ENCODE measurements around the gene IBA57.

IBA57 gene

DNA sequence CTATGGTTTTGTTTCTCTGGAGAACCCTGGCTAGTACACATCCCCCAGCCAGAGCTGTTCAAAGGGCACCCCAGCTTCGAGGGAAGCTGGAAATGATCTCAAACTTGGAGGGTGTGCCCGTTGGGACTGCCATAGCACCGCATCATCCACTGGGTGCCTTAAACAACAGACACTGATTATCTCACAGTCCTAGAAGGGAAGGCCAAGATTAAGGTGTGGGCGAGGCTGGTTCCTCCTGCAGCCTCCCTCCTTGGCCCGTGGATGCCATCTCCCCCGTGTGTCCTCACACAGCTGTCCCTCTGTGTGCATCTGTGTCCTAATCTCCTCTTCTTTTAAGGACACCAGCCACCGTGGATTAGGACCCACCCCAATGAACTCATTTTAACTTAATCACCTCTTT, 4.2 kb upstream of the IBA57 start:
- no peak overlapping the region for H3K18ac ChIP-seq (ENCODE audit: low read length)
- H2AK5ac ChIP-seq (ENCODE audit: low read length): no peak overlapping the region
- H3K79me2 ChIP-seq (ENCODE audit: control insufficient read depth, insufficient read depth, low read length): no peaks in the 10 kb centered on the region
- H3K9ac ChIP-seq (ENCODE audit: low read length): no peak overlapping the region
- no peak overlapping the region for H3K56ac ChIP-seq (ENCODE audit: low read length)
- H4K8ac ChIP-seq (ENCODE audit: low read depth, low read length): no peak overlapping the region
- H3K36me3 ChIP-seq (ENCODE audit: control insufficient read depth, insufficient read depth, low read length): no peaks in the 10 kb centered on the region
- no peak for DNase-seq
- H3K4me3 ChIP-seq (ENCODE audit: low read length): no peak overlapping the region
- H3K23ac ChIP-seq (ENCODE audit: low read length): no peak overlapping the region
- H3K79me1 ChIP-seq (ENCODE audit: low read length): peaks cover 1% of the 10 kb centered on the region
- no peaks in the 10 kb centered on the region for H3K27me3 ChIP-seq (ENCODE audit: insufficient read depth, low read length, poor library complexity)
- H3K4me1 ChIP-seq (ENCODE audit: control insufficient read depth, low read depth, low read length): no peaks in the 10 kb centered on the region
- no peak overlapping the region for H3K4me2 ChIP-seq (ENCODE audit: low read length)
- H4K5ac ChIP-seq (ENCODE audit: low read length): no peak overlapping the region
- no peak overlapping the region for H3K4ac ChIP-seq (ENCODE audit: low read depth, low read length)
- no peak overlapping the region for H3K27ac ChIP-seq (ENCODE audit: low read depth, low read length)
- no CpG with 5 or more reads among the region's 7 CpGs for WGBS (ENCODE audit: extremely low coverage, insufficient coverage, low lambda C conversion rate)
- no peak overlapping the region for H2BK15ac ChIP-seq (replicated peaks; ENCODE audit: low read depth)
- H2BK5ac ChIP-seq (ENCODE audit: low read length): no peak overlapping the region
- no peak overlapping the region for H2BK120ac ChIP-seq (ENCODE audit: low read depth, low read length)

DNA sequence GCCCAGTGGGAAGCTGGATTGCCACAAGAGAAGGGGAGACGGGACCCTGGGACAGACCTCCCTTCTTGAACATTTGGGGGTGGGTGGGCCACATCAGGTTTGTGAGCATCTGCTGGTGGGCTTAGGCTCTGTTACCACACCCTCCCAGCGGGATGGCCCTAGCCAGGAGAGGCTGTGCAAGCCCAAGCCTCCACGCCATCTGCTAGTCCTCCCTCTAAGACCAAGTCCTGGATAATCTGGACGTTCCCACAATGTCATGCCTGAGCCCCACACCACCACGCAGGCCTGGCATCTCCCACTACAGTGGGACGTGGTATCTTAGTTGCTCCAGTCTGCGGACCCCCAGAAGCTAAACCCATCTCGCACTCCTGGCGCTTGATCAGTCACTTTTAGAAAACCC, 3.7 kb upstream of the IBA57 start:
- Histone ChIP-seq H3K56ac (ENCODE audit: low read length) (peak overlapping the region; percentile 18), H3K79me1 (ENCODE audit: low read length) (peaks cover 5% of the 10 kb centered on the region), H3K23ac (ENCODE audit: low read length) (no peak overlapping the region), H3K36me3 (ENCODE audit: control insufficient read depth, insufficient read depth, low read length) (no peaks in the 10 kb centered on the region), H2AK5ac (ENCODE audit: low read length) (no peak overlapping the region), H3K79me2 (ENCODE audit: control insufficient read depth, insufficient read depth, low read length) (peaks cover 2% of the 10 kb centered on the region), H2BK5ac (ENCODE audit: low read length) (no peak overlapping the region), H3K27me3 (ENCODE audit: insufficient read depth, low read length, poor library complexity) (no peaks in the 10 kb centered on the region), H3K9ac (ENCODE audit: low read length) (no peak overlapping the region), H4K5ac (ENCODE audit: low read length) (no peak overlapping the region), H4K8ac (ENCODE audit: low read depth, low read length) (no peak overlapping the region), H2BK120ac (ENCODE audit: low read depth, low read length) (no peak overlapping the region), H3K4ac (ENCODE audit: low read depth, low read length) (no peak overlapping the region), H3K4me1 (ENCODE audit: control insufficient read depth, low read depth, low read length) (peaks cover 2% of the 10 kb centered on the region), H3K27ac (ENCODE audit: low read depth, low read length) (no peak overlapping the region), H3K4me2 (ENCODE audit: low read length) (no peak overlapping the region), H2BK15ac (replicated peaks; ENCODE audit: low read depth) (no peak overlapping the region), H3K4me3 (ENCODE audit: low read length) (no peak overlapping the region), H3K18ac (ENCODE audit: low read length) (no peak overlapping the region)
- WGBS (ENCODE audit: extremely low coverage, insufficient coverage, low lambda C conversion rate): no CpG with 5 or more reads among the region's 9 CpGs
- DNase-seq: no peak

GRCh38 chr1:228162286-228163006, 3.2 kb upstream of the IBA57 start:
- H3K79me1 ChIP-seq (ENCODE audit: low read length): peaks cover 5% of the 10 kb centered on the region
- H3K9ac ChIP-seq (ENCODE audit: low read length): peak overlapping the region; percentile 38
- no peak overlapping the region for H4K5ac ChIP-seq (ENCODE audit: low read length)
- H2BK5ac ChIP-seq (ENCODE audit: low read length): no peak overlapping the region
- H3K4ac ChIP-seq (ENCODE audit: low read depth, low read length): no peak overlapping the region
- no peak overlapping the region for H3K23ac ChIP-seq (ENCODE audit: low read length)
- no peak overlapping the region for H4K8ac ChIP-seq (ENCODE audit: low read depth, low read length)
- H2BK15ac ChIP-seq (replicated peaks; ENCODE audit: low read depth): no peak overlapping the region
- H3K27ac ChIP-seq (ENCODE audit: low read depth, low read length): no peak overlapping the region
- H3K27me3 ChIP-seq (ENCODE audit: insufficient read depth, low read length, poor library complexity): no peaks in the 10 kb centered on the region
- H3K4me3 ChIP-seq (ENCODE audit: low read length): no peak overlapping the region
- no peaks in the 10 kb centered on the region for H3K36me3 ChIP-seq (ENCODE audit: control insufficient read depth, insufficient read depth, low read length)
- no peak overlapping the region for H3K18ac ChIP-seq (ENCODE audit: low read length)
- peak; percentile 83 for DNase-seq
- H3K4me1 ChIP-seq (ENCODE audit: control insufficient read depth, low read depth, low read length): peaks cover 2% of the 10 kb centered on the region
- no CpG with 5 or more reads among the region's 14 CpGs for WGBS (ENCODE audit: extremely low coverage, insufficient coverage, low lambda C conversion rate)
- H3K56ac ChIP-seq (ENCODE audit: low read length): peak overlapping the region; percentile 79
- no peak overlapping the region for H2BK120ac ChIP-seq (ENCODE audit: low read depth, low read length)
- H3K4me2 ChIP-seq (ENCODE audit: low read length): no peak overlapping the region
- H3K79me2 ChIP-seq (ENCODE audit: control insufficient read depth, insufficient read depth, low read length): peaks cover 2% of the 10 kb centered on the region
- no peak overlapping the region for H2AK5ac ChIP-seq (ENCODE audit: low read length)

GRCh38 chr1:228163007-228163753, 2.4 kb upstream of the IBA57 start:
- WGBS (ENCODE audit: extremely low coverage, insufficient coverage, low lambda C conversion rate): no CpG with 5 or more reads among the region's 30 CpGs
- Histone ChIP-seq H4K8ac (ENCODE audit: low read depth, low read length) (no peak overlapping the region), H3K79me1 (ENCODE audit: low read length) (peaks cover 5% of the 10 kb centered on the region), H2BK5ac (ENCODE audit: low read length) (no peak overlapping the region), H4K5ac (ENCODE audit: low read length) (no peak overlapping the region), H2AK5ac (ENCODE audit: low read length) (no peak overlapping the region), H3K27me3 (ENCODE audit: insufficient read depth, low read length, poor library complexity) (no peaks in the 10 kb centered on the region), H3K36me3 (ENCODE audit: control insufficient read depth, insufficient read depth, low read length) (no peaks in the 10 kb centered on the region), H3K9ac (ENCODE audit: low read length) (peak overlapping the region; percentile 38), H3K27ac (ENCODE audit: low read depth, low read length) (no peak overlapping the region), H2BK120ac (ENCODE audit: low read depth, low read length) (no peak overlapping the region), H3K18ac (ENCODE audit: low read length) (no peak overlapping the region), H3K79me2 (ENCODE audit: control insufficient read depth, insufficient read depth, low read length) (peaks cover 2% of the 10 kb centered on the region), H3K4ac (ENCODE audit: low read depth, low read length) (no peak overlapping the region), H2BK15ac (replicated peaks; ENCODE audit: low read depth) (no peak overlapping the region), H3K56ac (ENCODE audit: low read length) (peak overlapping the region; percentile 79), H3K4me3 (ENCODE audit: low read length) (no peak overlapping the region), H3K23ac (ENCODE audit: low read length) (peak overlapping the region; percentile 48), H3K4me1 (ENCODE audit: control insufficient read depth, low read depth, low read length) (peaks cover 2% of the 10 kb centered on the region), H3K4me2 (ENCODE audit: low read length) (no peak overlapping the region)
- no peak for DNase-seq

DNA sequence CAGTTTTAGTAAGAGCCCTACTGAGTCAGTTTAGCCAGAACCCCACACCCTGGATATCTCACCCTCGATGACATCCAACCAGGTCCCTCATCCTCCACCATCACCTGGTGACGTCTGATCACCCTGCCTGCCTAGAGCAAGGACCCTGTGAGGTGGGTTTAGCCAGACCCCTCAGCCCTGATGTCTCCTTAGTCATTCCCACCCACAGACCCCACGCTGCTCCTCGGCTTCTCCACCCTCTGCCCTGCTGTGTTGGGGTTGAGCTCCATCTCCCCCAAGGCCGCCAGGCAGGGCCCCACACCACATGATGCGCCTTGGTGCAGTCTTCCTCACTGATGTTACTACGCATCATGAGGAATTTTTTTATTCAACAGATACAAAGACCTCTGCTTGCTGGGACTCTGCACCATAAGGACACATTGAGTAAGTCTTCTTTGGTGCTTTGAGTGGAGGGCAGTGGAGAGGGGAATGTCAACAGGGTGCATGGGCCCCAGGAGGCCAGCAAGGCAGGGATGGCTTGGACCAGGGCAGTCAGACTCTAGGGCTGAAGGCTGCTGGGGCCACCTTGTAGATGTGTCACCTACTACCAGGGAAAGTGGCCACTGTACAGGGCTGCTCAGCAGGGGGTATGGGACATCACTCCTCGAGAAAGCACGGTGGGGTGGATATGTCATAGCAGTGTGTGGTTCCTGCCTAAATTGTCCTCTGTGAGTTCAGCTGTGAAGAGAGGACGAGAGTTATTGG, 1.7 kb upstream of the IBA57 start:
- H3K27me3 ChIP-seq (ENCODE audit: insufficient read depth, low read length, poor library complexity): no peaks in the 10 kb centered on the region
- peaks cover 2% of the 10 kb centered on the region for H3K4me1 ChIP-seq (ENCODE audit: control insufficient read depth, low read depth, low read length)
- H3K27ac ChIP-seq (ENCODE audit: low read depth, low read length): no peak overlapping the region
- no peaks in the 10 kb centered on the region for H3K36me3 ChIP-seq (ENCODE audit: control insufficient read depth, insufficient read depth, low read length)
- peaks cover 2% of the 10 kb centered on the region for H3K79me2 ChIP-seq (ENCODE audit: control insufficient read depth, insufficient read depth, low read length)
- DNase-seq: no peak
- no peak overlapping the region for H2BK5ac ChIP-seq (ENCODE audit: low read length)
- no peak overlapping the region for H2BK15ac ChIP-seq (replicated peaks; ENCODE audit: low read depth)
- H3K18ac ChIP-seq (ENCODE audit: low read length): no peak overlapping the region
- H3K79me1 ChIP-seq (ENCODE audit: low read length): peaks cover 8% of the 10 kb centered on the region
- H3K56ac ChIP-seq (ENCODE audit: low read length): peak overlapping the region; percentile 25
- no peak overlapping the region for H4K8ac ChIP-seq (ENCODE audit: low read depth, low read length)
- H2BK120ac ChIP-seq (ENCODE audit: low read depth, low read length): no peak overlapping the region
- WGBS (ENCODE audit: extremely low coverage, insufficient coverage, low lambda C conversion rate): no CpG with 5 or more reads among the region's 10 CpGs
- H4K5ac ChIP-seq (ENCODE audit: low read length): no peak overlapping the region
- no peak overlapping the region for H3K4ac ChIP-seq (ENCODE audit: low read depth, low read length)
- no peak overlapping the region for H3K9ac ChIP-seq (ENCODE audit: low read length)
- H3K23ac ChIP-seq (ENCODE audit: low read length): no peak overlapping the region
- H2AK5ac ChIP-seq (ENCODE audit: low read length): no peak overlapping the region
- no peak overlapping the region for H3K4me2 ChIP-seq (ENCODE audit: low read length)
- H3K4me3 ChIP-seq (ENCODE audit: low read length): no peak overlapping the region

All from mesendoderm (in vitro differentiated cells).